HCT116 (cell line): Measurements from ENCODE around the gene MUC5B. TPM values are rescaled to one million over a fixed set of nuclear protein-coding genes. Genes with fewer than 3 reads are reported as not detected.

Source experiments
- ATAC-seq: fragments of 200-7000 bp; cut with Tn5 transposase; 2 replicates; pipeline ENCODE4 v1.9.1; 2020; ENCODE audit warnings: mild to moderate bottlenecking, moderate library complexity
- BruUV-seq: library from RNA; stranded (reverse); fragments of 400-500 nt; replicated peaks from 2 replicates; lab custom pipeline; 2021; lab: Mats Ljungman, UMichigan
- CTCF ChIA-PET: fragments of 300-600 bp; sonication (Branson Sonifier 250); formaldehyde crosslinking; loops from one replicate; lab custom pipeline; 2021; ENCODE audit warnings: antibody characterized with exemption; lab: Charles Lee
- POLR2A ChIA-PET: fragments of 300-600, 350-600 bp; sonication (Branson Sonifier 250); formaldehyde crosslinking; loops from one replicate; lab custom pipeline; 2021; ENCODE audit warnings: antibody characterized with exemption; lab: Charles Lee
- RAD21 ChIA-PET, 2 experiments: fragments of 300-600 bp; sonication (Branson Sonifier 250); formaldehyde crosslinking; loops; one replicate each; lab custom pipeline; 2023; ENCODE audit warnings: low total read pairs in 2 of 2; ENCODE audit not compliant: uncharacterized antibody in 2 of 2, unreplicated experiment in 2 of 2, low non-redundant PET in 1 of 2; lab: Charles Lee
- DNase-seq: peaks from one replicate; pipeline ENCODE4 v3.0.0-alpha.2; 2010; ENCODE audit warnings: low read depth, low spot score
- H2AFZ ChIP-seq: fragments of 200-600 bp; shearing (Covaris generic), sonication (generic); 2 replicates; pipeline ENCODE4 v1.6.1; 2017; ENCODE audit warnings: low read depth, mixed run types, mixed read lengths, antibody characterized with exemption, low read length; ENCODE audit not compliant: poor library complexity, severe bottlenecking
- H3K27ac ChIP-seq: 2 replicates; pipeline ENCODE4 v1.5.1; 2012; ENCODE audit warnings: low read depth, low read length
- H3K27me3 ChIP-seq: fragments of 200-600 bp; sonication (generic); 2 replicates; pipeline ENCODE4 v1.6.1; 2016; ENCODE audit warnings: mixed run types, low read length, mixed read lengths; ENCODE audit not compliant: insufficient read depth
- H3K36me3 ChIP-seq, 2 experiments: fragments of 200-500 bp in 1 of 2; fragments of 200-600 bp in 1 of 2; sonication (Bioruptor generic) in 1 of 2; sonication (generic) in 1 of 2; 2 replicates each; pipeline versions ENCODE4 v1.5.1 to v1.6.1; 2014 to 2016; ENCODE audit warnings: low read length in 2 of 2, inconsistent platforms in 1 of 2, mixed read lengths in 1 of 2, mixed run types in 1 of 2; ENCODE audit not compliant: insufficient read depth in 2 of 2, control insufficient read depth in 1 of 2
- H3K4me1 ChIP-seq, 2 experiments: fragments of 200-600 bp in 1 of 2; sonication (generic) in 1 of 2; 2 replicates each; pipeline versions ENCODE4 v1.5.1 to v1.6.1; 2012 to 2017; ENCODE audit warnings: low read length in 2 of 2, inconsistent platforms in 1 of 2, mild to moderate bottlenecking in 1 of 2, mixed read lengths in 1 of 2, mixed run types in 1 of 2, moderate library complexity in 1 of 2; ENCODE audit not compliant: insufficient read depth in 2 of 2, control insufficient read depth in 1 of 2
- H3K4me2 ChIP-seq: fragments of 200-600 bp; sonication (generic); 2 replicates; pipeline ENCODE4 v1.6.1; 2017; ENCODE audit warnings: mixed run types, low read length, mixed read lengths
- H3K4me3 ChIP-seq, 2 experiments: fragments of 200-600 bp in 1 of 2; sonication (generic) in 1 of 2; replicated peaks in 1 of 2; 2 replicates each; pipeline ENCODE4 v1.5.1; 2011 to 2016; ENCODE audit warnings: low read length in 2 of 2, control low read depth in 1 of 2, low read depth in 1 of 2, mild to moderate bottlenecking in 1 of 2, mixed read lengths in 1 of 2, mixed run types in 1 of 2
- H3K79me2 ChIP-seq: fragments of 200-600 bp; sonication (generic); 2 replicates; pipeline ENCODE4 v1.6.1; 2017; ENCODE audit warnings: mild to moderate bottlenecking, mixed run types, low read length, moderate library complexity, mixed read lengths; ENCODE audit not compliant: insufficient read depth
- H3K9ac ChIP-seq: fragments of 200-600 bp; sonication (generic); 2 replicates; pipeline ENCODE4 v1.6.1; 2016; ENCODE audit warnings: low read length, mixed read lengths
- H3K9me2 ChIP-seq: fragments of 200-600 bp; sonication (generic), shearing (Covaris generic); 2 replicates; pipeline ENCODE4 v1.6.1; 2017; ENCODE audit warnings: mixed run types, mild to moderate bottlenecking, moderate library complexity; ENCODE audit not compliant: insufficient read depth
- H3K9me3 ChIP-seq, 2 experiments: fragments of 200-500 bp in 1 of 2; fragments of 200-600 bp in 1 of 2; sonication (Bioruptor generic) in 1 of 2; sonication (generic) in 1 of 2; 2 replicates each; pipeline ENCODE4 v1.6.1; 2014 to 2017; ENCODE audit warnings: low read length in 2 of 2, mixed read lengths in 2 of 2, inconsistent platforms in 1 of 2, low read depth in 1 of 2, mild to moderate bottlenecking in 1 of 2, mixed run types in 1 of 2, moderate library complexity in 1 of 2; ENCODE audit not compliant: control insufficient read depth in 1 of 2, insufficient read depth in 1 of 2
- H4K20me1 ChIP-seq: fragments of 200-600 bp; sonication (generic), shearing (Covaris generic); 2 replicates; pipeline ENCODE4 v1.6.1; 2017; ENCODE audit warnings: mixed run types, mild to moderate bottlenecking, moderate library complexity; ENCODE audit not compliant: insufficient read depth
- ATF3 ChIP-seq: IDR thresholded peaks from 2 replicates; pipeline ENCODE4 v1.6.1; 2012
- CBX3 ChIP-seq: IDR thresholded peaks from 2 replicates; pipeline ENCODE4 v1.6.1; 2012; ENCODE audit warnings: low read depth
- CEBPB ChIP-seq: IDR thresholded peaks from 2 replicates; pipeline ENCODE4 v1.6.1; 2012; ENCODE audit warnings: low read depth
- EGR1 ChIP-seq: IDR thresholded peaks from 2 replicates; pipeline ENCODE4 v1.6.1; 2012; ENCODE audit warnings: low read depth
- ELF1 ChIP-seq: IDR thresholded peaks from 2 replicates; pipeline ENCODE4 v1.6.1; 2012; ENCODE audit warnings: low read depth, borderline replicate concordance
- EZH2 ChIP-seq: fragments of 200-600 bp; sonication (generic); IDR thresholded peaks from 2 replicates; pipeline ENCODE4 v1.6.1; 2017; ENCODE audit warnings: antibody characterized with exemption, mixed run types
- EZH2phosphoT487 ChIP-seq: fragments of 200-600 bp; IDR thresholded peaks from 2 replicates; pipeline ENCODE4 v1.6.1; 2018; ENCODE audit warnings: antibody characterized with exemption, borderline replicate concordance
- FOSL1 ChIP-seq: IDR thresholded peaks from 2 replicates; pipeline ENCODE4 v1.6.1; 2012; ENCODE audit warnings: low read depth
- MAX ChIP-seq: IDR thresholded peaks from 2 replicates; pipeline ENCODE4 v1.6.1; 2012
- POLR2A ChIP-seq: IDR thresholded peaks from 2 replicates; pipeline ENCODE4 v1.7.0; 2011; ENCODE audit warnings: borderline replicate concordance; ENCODE audit not compliant: insufficient read depth, insufficient read length; ENCODE audit errors: extremely low read depth
- SIN3A ChIP-seq: IDR thresholded peaks from 2 replicates; pipeline ENCODE4 v1.6.1; 2012; ENCODE audit warnings: low read depth
- SP1 ChIP-seq: IDR thresholded peaks from 2 replicates; pipeline ENCODE4 v1.6.1; 2012; ENCODE audit warnings: low read depth
- TCF7L2 ChIP-seq: IDR thresholded peaks from 2 replicates; pipeline ENCODE4 v1.7.0; 2011; ENCODE audit warnings: borderline replicate concordance, inconsistent platforms; ENCODE audit not compliant: insufficient read depth, insufficient read length; ENCODE audit errors: extremely low read depth
- YY1 ChIP-seq: IDR thresholded peaks from 2 replicates; pipeline ENCODE4 v1.6.1; 2011; ENCODE audit warnings: low read length, low read depth, moderate library complexity, mild to moderate bottlenecking; ENCODE audit not compliant: insufficient replicate concordance; ENCODE audit errors: extremely low read depth
- ZFX ChIP-seq: fragments of 450-650 bp; IDR thresholded peaks from 2 replicates; pipeline ENCODE4 v1.6.1; 2017
- ZNF274 ChIP-seq: fragments of 200-500 bp; sonication (Bioruptor generic); IDR thresholded peaks from 2 replicates; pipeline ENCODE4 v1.6.1; 2014; ENCODE audit warnings: mild to moderate bottlenecking, low read depth, low read length, inconsistent platforms
- intact Hi-C: fragments of 100-400 bp; cut with micrococcal nuclease; formaldehyde crosslinking; loops from 2 replicates; pipeline ENCODE4 v1.10.0; 2022
- total RNA-seq: library from RNA; stranded (reverse); gene quantifications from one replicate; pipeline ENCODE4 v1.2.1, GENCODE V29; 2021; ENCODE audit not compliant: unreplicated experiment

The MUC5B gene
- total RNA-seq, 1 experiment from 2014 or later, result 1.5 TPM

DNA sequence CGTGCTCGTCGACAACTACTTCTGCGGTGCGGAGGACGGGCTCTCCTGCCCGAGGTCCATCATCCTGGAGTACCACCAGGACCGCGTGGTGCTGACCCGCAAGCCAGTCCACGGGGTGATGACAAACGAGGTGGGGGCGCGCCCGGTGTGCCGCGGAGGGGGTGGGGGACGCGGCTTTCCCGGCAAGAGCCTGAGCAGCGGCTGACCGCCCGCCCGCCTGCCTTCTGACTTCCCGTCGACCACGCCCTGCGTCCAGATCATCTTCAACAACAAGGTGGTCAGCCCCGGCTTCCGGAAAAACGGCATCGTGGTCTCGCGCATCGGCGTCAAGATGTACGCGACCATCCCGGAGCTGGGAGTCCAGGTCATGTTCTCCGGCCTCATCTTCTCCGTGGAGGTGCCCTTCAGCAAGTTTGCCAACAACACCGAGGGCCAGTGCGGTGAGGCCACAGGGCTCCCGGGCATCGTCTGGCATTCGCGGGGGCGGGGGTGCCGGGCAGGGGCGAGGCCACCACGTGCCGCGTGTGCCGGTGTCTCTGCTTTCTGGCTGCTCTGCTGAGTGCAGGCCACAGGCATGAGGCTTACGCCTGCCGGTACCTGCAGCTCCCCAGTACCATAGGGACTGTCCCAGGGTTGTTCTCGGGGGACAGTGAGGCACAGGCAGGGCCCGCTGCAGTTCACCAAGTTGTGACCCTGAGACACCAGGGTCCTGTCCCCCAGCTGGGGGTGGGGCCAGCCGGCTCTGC, 28.5 kb upstream of the MUC5B start:
- H3K4me1 ChIP-seq, result no peaks in the 10 kb centered on the region
- H3K4me3 ChIP-seq, result no peak overlapping the region
- no peak overlapping the region for H2AFZ ChIP-seq
- CTCF ChIA-PET, result no interaction called here
- RAD21 ChIA-PET, result no interaction called here
- POLR2A ChIA-PET, result no interaction called here
- intact Hi-C loops, result no loop called here
- no peaks in the 10 kb centered on the region for H3K36me3 ChIP-seq
- no peaks in the 10 kb centered on the region for H3K79me2 ChIP-seq
- H3K9ac ChIP-seq, result no peak overlapping the region
- BruUV-seq, result no TSS peak
- DNase-seq (no peak), ATAC-seq (no peak)
- no peaks in the 10 kb centered on the region for H3K27me3 ChIP-seq
- no peak overlapping the region for H3K27ac ChIP-seq
- no peaks in the 10 kb centered on the region for H3K9me3 ChIP-seq
- no peaks in the 10 kb centered on the region for H3K9me2 ChIP-seq
- no peak overlapping the region for H3K4me2 ChIP-seq
- TF ChIP-seq MAX, result no peak
- TF ChIP-seq ATF3, result no peak
- no peak for TF ChIP-seq EGR1
- no peak for TF ChIP-seq YY1
- no peak for TF ChIP-seq ZNF274
- TF ChIP-seq SP1, result no peak
- no peak for TF ChIP-seq FOSL1
- TF ChIP-seq CEBPB, result no peak
- TF ChIP-seq EZH2, result no peak
- no peak for TF ChIP-seq CBX3
- TF ChIP-seq TCF7L2, result no peak
- TF ChIP-seq EZH2phosphoT487, result no peak
- no peak for TF ChIP-seq ELF1
- no peak for TF ChIP-seq SIN3A
- no peak for TF ChIP-seq ZFX
- no peak for TF ChIP-seq POLR2A
- H4K20me1 ChIP-seq, result no peaks in the 10 kb centered on the region
